Embryonic facial prominence (tissue), 1 donor: ENCODE results near the gene CTDSPL.

ENCODE experiments used
- DNase-seq: peaks from one replicate; pipeline ENCODE4 v3.0.0-alpha.2; 2016; ENCODE audit errors: extremely low spot score

The CTDSPL gene

GRCh38 chr3:38001456-38002081 is 139.9 kb downstream of the CTDSPL start:
- DNase-seq = no peak

DNA sequence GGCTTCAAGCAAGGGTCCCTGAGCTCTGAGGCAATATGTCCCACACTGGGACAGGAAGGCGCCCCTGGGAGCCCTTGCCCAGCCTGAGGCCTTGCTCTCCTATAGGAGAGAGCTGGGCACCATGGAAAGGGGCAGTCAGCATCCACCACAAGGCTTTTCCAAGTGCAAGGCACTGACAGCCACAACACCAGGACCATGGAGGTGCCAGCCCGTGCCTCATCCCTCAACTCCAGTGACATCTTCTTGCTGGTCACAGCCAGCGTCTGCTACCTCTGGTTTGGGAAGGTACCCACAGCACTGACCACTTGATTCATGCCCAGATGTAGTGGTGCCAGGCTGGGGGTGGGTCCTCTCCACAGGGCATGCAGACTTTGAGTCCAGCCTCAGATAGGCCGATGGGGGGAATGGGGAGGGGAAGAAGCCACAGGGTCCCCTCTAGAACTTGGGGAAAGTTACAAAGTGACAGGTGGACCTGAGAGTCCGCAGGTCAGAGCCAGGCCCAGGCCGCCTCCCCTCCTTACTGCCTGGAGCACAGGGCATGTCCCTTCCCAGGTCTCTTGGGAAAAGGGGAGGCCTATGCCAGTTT is 140.7 kb downstream of the CTDSPL start:
- no peak for DNase-seq

- no peak for DNase-seq
These were observed 141.3 kb downstream of the CTDSPL start for GRCh38 chr3:38002940-38003339.

GRCh38 chr3:38003371-38003816 is 141.7 kb downstream of the CTDSPL start:
- DNase-seq = no peak

DNA sequence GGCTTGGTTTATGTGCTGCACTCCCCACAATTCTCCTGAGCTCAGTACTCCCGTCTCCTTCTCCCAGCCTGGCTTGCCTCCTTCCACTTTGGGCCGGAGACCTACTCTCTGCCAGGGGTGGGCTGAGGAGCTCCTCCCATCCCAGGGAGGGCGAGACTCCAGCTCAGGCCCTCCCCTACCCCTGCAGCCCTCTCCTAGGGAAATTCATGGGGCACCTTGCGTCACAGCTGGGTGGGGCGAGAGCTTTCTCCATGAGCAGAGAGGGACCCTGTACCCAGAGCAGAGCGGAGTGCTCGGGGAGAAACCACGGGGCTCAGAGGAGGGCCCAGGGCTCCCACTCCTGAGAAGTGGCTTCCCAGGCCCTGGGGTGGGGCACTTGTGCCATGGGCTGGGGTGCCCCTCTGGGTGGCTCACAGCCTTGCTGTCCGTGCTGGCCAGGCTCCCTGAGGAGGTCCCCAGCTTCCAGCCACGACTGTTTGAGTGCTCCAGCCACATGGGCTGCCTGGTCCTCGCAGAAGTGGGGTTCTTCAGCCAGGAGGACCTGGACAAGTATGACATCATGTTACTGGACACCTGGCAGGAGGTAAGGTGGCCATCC is 142.2 kb downstream of the CTDSPL start:
- DNase-seq = no peak

DNA sequence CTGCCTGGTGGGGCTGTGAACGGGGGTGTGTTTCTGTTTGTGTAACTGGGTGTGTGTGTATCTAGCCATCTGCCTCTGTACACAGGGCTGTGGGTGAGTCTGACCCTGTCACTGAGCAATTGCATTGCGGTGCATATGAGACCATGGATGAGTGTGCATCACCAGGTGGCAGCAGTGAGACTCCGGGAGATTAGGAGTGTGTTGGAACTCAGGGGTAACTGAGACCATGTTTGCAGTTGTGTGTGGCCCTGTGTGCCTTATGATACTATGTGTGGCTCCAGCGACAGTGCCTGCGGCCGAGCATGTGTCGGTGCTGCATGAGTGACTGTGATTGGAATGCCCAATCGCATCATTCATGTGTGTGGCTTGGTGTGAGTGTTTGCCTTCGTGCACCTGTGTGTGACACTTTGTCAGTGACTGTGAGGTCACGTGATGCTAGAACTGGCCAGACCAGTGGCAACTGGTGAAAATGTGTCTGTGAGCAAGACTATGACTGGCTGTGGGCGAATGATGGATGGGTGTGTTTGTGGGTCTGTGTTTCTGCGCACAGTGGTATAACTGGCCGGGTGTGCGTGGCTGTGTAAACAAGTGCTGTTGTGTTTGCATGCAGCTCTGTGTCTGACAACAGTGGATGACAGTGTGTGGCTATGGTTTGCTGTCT is 142.9 kb downstream of the CTDSPL start:
- no peak for DNase-seq

DNA sequence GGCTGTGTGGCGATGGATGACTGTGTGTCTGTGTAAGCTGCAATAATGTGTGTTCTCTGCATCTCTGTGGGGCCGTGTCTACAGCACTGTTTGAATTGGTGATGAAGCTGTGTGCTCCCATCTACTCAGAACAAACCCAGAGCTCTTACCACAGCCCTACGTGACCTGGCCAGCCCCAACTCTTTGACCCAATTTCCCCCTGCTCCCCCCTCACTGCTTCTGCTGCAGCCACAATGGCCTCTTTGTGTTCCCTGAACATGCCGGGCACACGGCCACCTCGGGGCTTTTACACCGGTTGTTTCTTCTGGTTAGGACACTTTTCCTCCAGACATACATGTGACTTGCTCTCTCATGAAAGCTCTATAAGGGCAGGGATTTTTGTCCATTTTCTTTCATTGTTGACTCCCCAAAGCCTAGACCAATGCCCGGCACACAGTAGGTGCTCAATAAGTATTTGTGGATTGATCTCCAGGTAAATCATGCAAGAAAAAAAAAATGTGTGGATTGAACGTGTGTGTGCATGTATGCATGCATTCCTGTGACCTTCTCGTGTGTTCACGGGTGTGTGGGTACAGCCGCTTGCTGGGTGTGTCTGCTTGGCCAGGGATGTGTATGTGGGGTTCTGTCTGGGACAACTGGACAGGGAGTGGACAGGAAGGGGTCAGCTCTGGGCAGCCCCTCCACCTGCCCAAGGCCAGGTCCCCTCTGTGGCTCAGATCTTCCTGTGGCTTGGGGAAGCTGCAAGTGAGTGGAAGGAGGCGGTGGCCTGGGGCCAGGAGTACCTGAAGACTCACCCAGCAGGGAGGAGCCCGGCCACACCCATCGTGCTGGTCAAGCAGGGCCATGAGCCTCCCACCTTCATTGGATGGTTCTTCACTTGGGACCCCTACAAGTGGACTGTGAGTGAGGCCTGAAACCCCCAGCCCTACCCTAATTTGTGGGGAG is 143.7 kb downstream of the CTDSPL start:
- DNase-seq = no peak

DNA sequence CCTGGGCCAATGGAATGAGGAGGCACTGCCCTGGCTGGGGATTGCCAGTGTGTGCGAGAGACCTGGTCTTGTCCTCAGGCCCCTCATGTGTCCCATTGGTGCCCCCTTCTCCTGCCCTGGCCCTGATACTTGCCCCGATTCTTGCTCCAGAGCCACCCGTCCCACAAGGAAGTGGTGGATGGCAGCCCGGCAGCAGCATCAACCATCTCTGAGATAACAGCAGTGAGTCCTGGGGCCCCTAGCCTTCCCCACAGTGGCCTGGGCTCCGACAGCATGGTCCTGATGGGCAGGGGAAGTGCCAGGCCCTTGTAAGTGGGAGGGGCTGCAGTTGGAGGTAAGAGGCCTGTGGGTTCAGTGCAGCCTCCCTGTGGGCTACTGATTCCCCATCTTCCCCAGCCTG is 144.4 kb downstream of the CTDSPL start:
- DNase-seq = no peak

- DNase-seq = no peak
These were observed 144.8 kb downstream of the CTDSPL start for GRCh38 chr3:38006445-38006995.

DNA sequence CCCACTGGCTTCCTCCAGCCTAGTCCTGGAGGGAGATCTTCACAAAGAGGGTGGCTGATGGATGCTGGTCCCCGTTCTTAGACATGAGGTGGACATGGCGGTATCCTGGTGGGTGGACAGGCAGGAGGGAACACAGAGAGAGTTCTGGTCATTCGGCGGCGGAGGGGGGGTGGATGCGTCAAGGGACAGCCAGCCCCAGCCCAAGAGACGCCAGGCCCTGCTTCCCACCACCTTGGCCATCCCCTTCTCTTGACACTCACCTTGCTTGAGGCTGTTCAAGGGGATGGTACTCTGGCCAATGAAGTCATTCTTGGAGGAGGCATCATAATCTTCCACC is 146.0 kb downstream of the CTDSPL start:
- DNase-seq = no peak

DNA sequence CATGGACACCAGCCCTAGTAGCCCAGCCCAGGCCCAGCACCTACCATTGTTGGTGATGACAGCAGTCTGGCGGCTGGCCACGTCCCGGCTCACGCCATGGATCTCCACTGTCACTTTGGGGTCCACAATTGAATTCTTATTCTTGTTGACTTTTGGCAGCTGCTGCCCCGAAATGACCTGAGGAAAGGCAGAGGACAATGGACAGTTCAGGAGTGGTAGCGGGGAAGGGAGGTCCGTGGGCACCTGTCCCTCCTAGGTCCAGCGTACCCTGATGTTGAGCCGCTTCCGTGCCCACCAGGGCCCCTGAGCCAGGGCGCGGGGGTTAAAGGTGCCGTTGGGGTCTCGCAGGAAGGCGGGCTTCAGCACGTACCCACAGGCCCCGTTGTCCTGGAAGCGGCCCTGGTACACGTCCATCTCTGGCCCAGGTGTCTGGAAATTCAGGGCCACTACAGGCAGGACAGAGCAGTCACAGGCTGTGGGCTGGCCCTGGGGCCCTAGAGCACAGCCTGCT is 146.6 kb downstream of the CTDSPL start:
- DNase-seq = no peak

GRCh38 chr3:38008971-38009580 is 147.4 kb downstream of the CTDSPL start:
- no peak for DNase-seq

- DNase-seq = no peak
These were observed 148.3 kb downstream of the CTDSPL start for GRCh38 chr3:38009807-38010591.

DNA sequence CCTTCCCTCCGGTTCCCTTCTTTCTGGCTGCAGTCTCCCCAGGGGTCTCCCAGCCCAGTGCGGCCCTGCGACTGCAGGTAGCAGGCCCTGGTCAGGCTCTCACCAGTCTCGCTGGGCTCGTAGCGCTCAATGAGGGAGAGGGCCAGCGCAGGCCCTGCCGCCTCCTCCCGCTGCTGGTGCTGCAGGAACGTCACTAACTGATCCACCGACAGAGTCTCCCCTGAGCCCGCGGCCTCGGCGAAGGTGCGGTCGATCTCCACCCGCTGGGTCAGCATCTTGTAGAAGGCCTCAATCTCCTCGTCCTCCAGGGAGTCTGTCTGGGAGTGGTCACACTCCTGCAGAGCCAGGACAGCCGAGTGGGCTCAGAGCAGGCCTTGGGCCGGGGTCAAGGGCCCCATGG is 149.4 kb downstream of the CTDSPL start:
- DNase-seq = no peak

- DNase-seq = no peak
These were observed 153.8 kb downstream of the CTDSPL start for GRCh38 chr3:38015485-38015884.

DNA sequence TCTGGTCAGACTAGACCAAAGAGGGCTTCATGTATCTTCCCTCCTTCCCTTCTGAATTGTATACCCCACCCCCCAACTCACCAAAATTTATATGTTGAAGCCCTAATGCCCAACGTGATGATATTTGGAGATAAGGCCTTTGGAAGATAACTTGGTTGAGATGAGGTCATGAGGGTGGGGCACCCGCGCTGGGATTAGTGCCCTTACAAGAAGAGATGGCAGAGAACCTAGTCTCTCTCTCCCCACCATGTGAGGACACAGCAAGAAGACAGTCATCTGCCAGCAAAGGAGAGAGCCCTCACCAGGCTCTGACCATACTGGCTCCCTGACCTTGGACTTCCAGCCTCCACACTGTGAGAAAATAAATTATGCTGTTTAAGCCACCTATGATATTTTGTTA is 154.3 kb downstream of the CTDSPL start:
- no peak for DNase-seq

DNA sequence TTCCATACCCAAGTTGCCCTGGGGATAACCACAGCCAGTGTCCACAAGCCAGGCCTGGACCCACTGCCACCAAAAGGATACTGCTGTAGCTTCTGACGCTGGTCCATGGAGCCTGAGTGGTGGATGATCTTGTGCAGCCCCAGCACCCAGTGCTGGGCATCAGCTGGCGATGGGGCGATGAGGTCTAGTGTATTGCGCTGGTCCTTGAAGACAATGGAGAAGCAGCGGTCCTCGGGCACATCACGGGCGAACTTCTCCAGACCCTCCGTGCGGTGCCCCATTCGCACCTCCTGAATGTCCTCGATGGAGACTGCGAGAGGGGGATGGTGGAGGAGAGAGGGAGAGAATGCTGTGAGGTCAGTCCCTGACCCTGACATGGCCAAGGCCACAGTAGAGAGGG is 154.7 kb downstream of the CTDSPL start:
- DNase-seq = no peak

- no peak for DNase-seq
These were observed 155.3 kb downstream of the CTDSPL start for GRCh38 chr3:38016847-38017444.

- DNase-seq = no peak
These were observed 156.0 kb downstream of the CTDSPL start for GRCh38 chr3:38017445-38018295.
